Limb (tissue), 2 donors: ENCODE results near the gene PKD2L2.
A peak's percentile ranks its signal among the peaks of the same experiment; 100 is the strongest.
"Not testable (repeated sequence)": the region's sequence is repeated elsewhere in the genome, so short reads cannot be mapped to it uniquely, and the experiment has no call there.

Experiments used
- DNase-seq, 2 donors: peaks; one replicate each; pipeline ENCODE4 v3.0.0-alpha.2; 2016; ENCODE audit errors: extremely low spot score in 2 of 2

The PKD2L2 gene

GRCh38 chr5:137888863-137889759 is at the start of gene PKD2L2:
TSS of gene PKD2L2 (plus strand) at chr5:137889457. CDS start at chr5:137889492, 35 bp downstream.
- peak; percentile 89 to 90 for DNase-seq

DNA sequence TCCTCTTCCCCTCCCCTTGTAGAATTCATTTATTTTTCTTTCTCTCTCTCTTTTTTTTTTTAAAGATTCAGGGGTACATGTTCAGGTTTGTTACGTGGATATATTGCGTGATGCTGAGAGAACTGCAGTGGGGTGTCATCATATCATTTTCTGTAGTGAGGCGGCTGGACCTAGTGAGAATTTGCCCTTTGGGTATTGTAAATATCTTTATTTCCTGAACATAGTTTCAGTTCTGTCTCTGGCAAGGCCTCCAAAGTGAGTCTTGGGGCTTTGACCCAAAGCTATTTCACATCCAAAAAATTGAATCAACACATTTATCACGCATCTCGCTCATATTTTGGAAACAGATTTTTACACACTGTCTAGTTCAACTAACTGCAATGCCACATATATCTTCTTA is 47.0 kb upstream of the PKD2L2 start:
- no peak for DNase-seq

DNA sequence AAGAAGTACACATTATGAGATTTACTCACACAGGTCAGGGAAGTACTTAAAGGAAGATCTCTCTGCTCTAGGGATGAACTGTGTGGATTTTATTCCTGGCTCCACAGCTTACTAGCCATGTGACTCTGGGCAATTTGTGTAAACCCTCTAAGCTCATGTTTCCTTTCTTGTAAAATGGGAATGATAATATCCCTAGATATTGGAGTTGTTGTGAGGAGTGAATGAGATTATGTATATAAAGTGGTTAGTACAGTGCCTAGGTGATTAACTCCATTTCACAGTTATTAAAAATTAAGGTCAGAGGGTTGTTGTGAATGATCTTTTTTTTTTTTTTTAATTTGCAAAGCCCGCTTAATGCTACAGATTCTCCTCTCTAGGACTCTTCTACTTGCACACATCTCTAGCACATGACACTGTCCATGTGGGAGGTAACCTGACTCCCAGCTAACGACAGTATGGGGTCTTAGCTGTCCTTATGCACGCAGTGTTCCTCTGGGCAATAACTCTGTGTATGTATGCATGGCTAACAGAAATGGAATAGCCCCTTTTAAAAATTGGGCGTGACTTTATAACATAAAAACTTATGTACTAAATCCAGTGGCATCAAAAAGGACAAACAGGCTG is 45.5 kb upstream of the PKD2L2 start:
- no peak for DNase-seq

DNA sequence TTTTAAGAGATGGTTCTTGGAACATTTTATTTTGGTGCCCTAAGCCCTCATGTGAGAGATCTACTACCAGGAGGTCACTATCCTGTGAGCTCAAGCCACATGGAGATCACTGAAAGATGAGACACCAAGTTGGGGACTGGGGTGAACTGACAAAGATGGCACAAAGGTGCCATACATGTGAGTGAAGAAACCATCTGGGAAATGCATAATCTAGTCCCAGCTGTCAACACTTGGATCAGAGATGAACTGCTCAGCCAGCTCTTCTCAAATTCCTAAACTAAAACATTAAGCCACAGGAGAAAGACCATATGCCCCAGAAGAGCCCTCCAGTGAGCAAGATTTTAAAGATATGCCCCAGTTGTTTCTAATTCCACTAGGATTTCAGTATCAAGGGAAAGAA is 43.8 kb upstream of the PKD2L2 start:
- DNase-seq = peak in 1 of 2 donors; percentile 16

DNA sequence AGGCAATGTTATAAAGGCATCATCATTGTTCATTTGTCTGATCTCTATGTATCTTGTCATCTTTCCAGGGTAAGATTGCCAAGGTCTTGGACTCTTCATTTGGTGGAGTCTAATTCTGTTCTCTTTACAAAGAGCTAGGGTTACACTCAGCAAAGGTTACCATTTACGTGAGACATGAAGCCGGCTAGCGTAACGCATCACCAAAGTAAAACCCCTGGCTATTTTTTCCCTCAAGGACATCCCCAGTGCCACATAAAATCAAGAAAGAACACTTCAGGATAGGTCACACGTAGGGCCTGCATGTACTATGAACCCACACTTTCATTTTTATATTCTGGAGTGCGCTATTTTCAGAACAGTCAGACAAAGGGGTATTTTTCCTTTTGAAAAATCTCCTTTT is 41.6 kb upstream of the PKD2L2 start:
- DNase-seq = no peak

GRCh38 chr5:137853165-137853564 is 36.1 kb upstream of the PKD2L2 start:
- DNase-seq = not testable (repeated sequence)

DNA sequence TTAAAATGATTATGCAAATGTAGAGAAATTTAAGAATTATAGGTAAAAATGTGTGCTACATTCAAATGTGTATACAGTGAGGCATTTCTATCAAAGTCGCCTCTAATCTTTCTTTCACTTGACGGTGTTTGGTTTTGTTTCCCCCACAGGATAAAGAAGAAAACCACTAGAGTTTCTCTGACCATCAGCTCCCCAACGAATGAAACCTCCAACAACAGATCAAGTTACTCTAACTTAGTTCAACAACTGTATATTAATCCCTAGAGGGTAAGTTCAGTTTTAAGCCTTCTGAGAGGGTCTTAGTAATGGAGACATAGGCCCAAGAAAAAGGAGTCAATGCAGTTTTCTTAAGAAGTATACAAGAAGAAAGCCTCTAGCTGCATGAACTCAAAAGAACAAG is 33.1 kb upstream of the PKD2L2 start:
- DNase-seq = no peak

DNA sequence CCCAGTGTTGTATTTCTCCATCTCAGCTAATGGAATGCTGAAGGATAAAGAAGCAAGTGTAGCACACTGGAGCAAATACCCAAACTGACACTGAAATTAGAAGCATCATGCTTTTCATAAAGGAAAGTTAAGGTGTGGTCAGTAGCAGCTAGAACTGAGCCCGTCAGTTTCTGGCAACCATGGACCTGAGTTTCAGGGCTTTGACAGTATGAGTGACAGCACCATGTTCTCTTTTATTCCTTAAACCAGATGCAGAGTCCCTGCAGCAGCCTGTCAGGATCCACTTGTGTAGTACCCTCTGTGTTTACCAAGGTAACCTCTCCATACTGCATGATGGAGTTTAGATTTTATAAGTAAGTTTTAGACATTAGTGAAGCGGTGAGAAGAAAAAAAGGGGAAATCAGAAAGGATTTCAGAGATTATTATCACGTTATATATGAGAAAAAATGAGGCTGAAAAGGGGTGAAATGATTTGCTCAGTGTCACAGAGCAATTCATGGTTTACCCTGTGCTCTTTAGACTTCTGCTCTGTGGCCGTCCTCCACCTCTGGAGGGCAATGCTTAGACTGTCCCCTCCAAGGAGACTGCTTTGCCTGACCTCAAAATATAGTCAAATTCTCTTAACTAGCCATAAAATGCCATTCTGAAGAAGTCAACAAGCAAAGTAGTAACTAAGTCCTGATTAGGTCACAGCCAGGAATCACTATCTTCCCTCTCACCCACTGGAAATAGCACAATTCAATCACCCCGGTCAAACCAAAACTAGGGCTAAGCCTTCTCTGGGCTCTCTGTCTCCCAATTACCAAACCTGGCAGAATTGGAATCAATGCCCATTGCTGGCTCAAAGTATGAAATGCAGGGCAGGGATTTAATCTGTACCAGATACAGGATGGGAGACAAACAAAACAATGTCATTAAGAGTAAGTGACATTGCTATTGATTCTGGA is 32.1 kb upstream of the PKD2L2 start:
- DNase-seq = no peak

DNA sequence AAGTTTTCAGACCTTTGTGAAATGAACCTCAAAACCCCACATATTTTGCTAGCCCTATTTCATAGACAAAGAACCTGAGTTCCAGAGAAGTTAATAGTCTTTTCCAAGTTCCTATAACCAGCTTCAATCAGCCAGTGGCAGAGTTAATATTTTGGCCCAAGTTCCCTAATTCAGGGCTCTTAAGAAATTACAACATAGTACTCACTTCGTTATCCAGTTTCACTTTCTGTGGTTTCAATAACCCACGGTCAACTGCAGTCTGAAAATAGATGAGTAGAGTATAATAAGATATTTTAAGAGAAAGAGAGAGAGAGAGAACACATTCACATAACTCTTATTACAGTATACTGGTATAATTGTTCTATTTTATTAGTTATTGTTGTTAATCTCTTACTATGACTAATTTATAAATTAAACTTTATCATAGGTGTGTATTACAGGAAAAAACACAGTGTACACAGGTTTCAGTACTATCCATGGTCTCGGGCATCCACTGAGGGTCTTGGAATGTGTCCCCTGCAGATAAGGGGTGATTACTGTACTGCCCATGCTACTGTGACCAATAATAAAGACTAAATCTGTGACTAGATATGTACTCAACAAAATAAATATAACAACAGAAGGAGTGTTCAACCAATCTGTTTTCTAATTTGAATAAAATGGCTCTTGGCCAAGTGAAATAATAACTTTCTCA is 30.9 kb upstream of the PKD2L2 start:
- no peak for DNase-seq

DNA sequence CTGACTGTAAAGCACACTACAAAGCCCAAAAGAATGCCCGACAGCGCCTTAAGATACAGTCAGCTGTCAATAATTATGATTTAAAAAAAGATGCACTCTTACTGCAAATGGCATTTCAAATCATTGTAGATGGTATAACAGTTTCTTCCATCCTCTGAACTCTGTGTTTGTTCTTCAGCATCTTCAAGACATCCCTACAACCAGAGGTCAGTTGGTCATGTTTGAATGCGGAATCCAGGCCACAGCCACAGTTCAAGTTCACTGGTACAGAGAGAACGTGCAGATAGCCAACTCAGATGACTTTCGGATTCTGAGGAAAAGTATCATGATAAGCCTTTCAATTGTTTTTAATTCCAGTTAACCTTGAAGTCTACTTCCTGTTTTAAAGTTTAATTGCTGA is 30.3 kb upstream of the PKD2L2 start:
- no peak for DNase-seq

- DNase-seq = no peak
Observed at GRCh38 chr5:137862251-137862650, 27.0 kb upstream of the PKD2L2 start.

DNA sequence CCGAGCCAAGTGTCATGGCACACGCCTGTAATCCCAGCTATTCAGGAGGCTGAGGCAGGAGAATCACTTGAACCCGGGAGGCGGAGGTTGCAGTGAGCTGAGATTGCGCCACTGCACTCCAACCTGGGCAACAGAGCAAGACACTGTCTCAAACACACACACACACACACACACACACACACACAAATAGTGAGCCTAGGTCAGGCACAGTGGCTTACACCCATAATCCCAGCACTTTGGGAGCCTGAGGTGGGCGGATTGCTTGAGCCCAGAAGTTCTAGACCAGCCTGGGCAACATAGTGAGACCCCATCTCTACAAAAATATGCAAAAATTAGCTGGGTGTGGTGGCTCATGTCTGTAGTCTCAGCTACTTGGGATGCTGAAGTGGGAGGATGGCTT is 25.6 kb upstream of the PKD2L2 start:
- not testable (repeated sequence) for DNase-seq

DNA sequence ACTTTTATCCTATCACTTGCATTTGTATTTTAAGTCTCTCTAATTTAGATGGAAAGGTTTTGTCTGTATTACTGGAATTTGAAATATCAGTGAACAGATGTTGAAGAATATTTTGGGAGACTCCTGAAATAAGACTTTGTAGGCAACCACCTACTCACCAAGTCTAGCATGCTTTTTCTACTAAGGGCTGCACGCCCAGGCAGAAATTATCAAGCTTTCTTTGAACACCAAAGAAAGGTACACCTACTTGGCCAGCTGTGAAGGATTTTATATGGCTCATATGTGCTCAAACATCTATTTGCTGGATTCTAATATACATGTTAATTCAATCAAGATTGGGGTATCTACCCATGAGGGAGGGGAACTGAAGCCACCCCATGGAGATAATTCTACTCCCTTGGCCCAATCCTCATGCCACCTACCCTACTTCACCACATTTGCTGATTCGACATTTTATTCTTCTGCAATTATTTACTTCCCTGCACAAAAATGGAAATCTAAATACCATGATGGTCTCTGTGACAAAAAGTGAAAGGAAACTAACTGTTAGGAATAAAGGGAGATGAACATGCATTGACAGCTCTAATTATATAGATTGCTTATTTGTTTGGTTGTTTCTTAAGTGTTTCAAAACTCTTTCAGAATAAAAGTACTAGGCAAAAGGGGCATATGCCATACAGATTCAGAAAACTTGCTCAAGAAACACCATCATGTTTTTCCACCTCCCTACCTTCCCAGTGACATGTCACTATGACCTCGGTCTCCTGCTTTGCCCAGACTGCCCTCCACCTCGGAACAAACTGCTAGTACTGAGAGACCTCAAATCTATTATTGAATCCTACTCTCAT is 22.5 kb upstream of the PKD2L2 start:
- no peak for DNase-seq

- no peak for DNase-seq
Observed at GRCh38 chr5:137867664-137868063, 21.6 kb upstream of the PKD2L2 start, which contains the start of gene MYOT. TSS of gene MYOT (plus strand) at chr5:137867860. CDS start at chr5:137870652, 2,792 bp downstream.

- no peak for DNase-seq
Observed at GRCh38 chr5:137870647-137871339, 18.5 kb upstream of the PKD2L2 start.

- no peak for DNase-seq
Observed at GRCh38 chr5:137871571-137871970, 17.7 kb upstream of the PKD2L2 start.

DNA sequence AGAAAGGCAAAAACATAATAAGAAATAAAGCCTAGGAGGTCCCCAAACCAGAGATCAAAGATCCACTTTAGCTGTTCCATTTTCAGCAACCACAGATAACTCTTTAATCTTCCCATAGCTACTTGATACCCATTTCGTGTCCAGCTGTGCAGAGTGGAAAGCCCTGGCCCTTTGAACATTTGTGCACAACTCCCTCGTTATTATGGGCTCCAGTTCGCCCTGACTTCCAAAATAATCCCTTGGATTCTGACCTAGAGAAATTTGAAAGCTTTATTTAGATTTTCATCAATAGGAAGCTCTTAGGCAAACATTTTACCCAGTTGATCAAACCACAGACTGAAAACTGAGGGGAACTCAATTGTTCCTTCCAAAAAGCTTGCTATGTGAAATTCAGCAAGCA is 16.8 kb upstream of the PKD2L2 start:
- no peak for DNase-seq

DNA sequence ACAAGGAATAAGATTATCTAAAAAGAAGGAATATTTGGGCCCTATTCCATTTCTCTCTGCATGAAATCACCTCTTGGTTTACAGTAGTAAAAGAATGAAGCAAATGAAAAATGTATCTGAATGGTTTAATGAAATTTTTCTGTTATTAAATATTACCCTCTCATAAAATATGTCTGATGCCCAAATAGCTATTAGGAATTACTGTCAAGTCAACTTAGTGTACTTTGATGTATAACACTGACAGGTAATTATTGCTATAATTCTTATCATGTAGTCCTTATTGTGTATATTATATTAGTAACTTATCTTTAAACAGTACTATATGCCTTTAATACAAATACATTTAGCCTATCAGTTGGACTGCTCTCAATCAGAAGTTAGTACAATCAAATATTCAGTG is 13.2 kb upstream of the PKD2L2 start:
- DNase-seq = no peak

GRCh38 chr5:137880313-137880712 is 8.9 kb upstream of the PKD2L2 start:
- DNase-seq = no peak

GRCh38 chr5:137887831-137888230 is 1.4 kb upstream of the PKD2L2 start:
- DNase-seq = no peak
